Osteoblast (primary cell): ENCODE measurements around the gene MGA. TPM values are rescaled to one million over a fixed set of nuclear protein-coding genes. Genes with fewer than 3 reads are reported as not detected.
A peak's percentile ranks its signal among the peaks of the same experiment; 100 is the strongest.

ENCODE experiments used
- DNase-seq: peaks from one replicate; pipeline ENCODE4 v3.0.0; 2011; ENCODE audit warnings: low spot score, mixed read lengths; ENCODE audit not compliant: insufficient read length; ENCODE audit errors: missing footprints
- H2AFZ ChIP-seq: 2 replicates; pipeline ENCODE4 v1.6.0; 2011; ENCODE audit warnings: mild to moderate bottlenecking, low read length
- H3K27ac ChIP-seq: 2 replicates; pipeline ENCODE4 v1.5.1; 2011; ENCODE audit warnings: mild to moderate bottlenecking, low read depth, low read length, moderate library complexity
- H3K27me3 ChIP-seq: 2 replicates; pipeline ENCODE4 v1.6.0; 2012; ENCODE audit warnings: mild to moderate bottlenecking, control low read depth, inconsistent platforms, low read length, moderate library complexity; ENCODE audit not compliant: insufficient read depth
- H3K36me3 ChIP-seq: 2 replicates; pipeline ENCODE4 v1.5.1; 2011; ENCODE audit warnings: mild to moderate bottlenecking, low read length, control low read depth, moderate library complexity; ENCODE audit not compliant: insufficient read depth
- H3K4me1 ChIP-seq: 2 replicates; pipeline ENCODE4 v1.5.1; 2011; ENCODE audit warnings: mild to moderate bottlenecking, low read length, control low read depth, moderate library complexity; ENCODE audit not compliant: insufficient read depth
- H3K4me2 ChIP-seq: 2 replicates; pipeline ENCODE4 v1.6.0; 2011; ENCODE audit warnings: mild to moderate bottlenecking, low read length; ENCODE audit not compliant: insufficient read depth
- H3K4me3 ChIP-seq: fragments of 200-600 bp; sonication (generic); 3 replicates; pipeline ENCODE4 v1.5.1; 2012; ENCODE audit warnings: mild to moderate bottlenecking, low read length, inconsistent platforms; ENCODE audit not compliant: insufficient read depth
- H3K79me2 ChIP-seq: 2 replicates; pipeline ENCODE4 v1.6.0; 2012; ENCODE audit warnings: mild to moderate bottlenecking, low read length, control low read depth, inconsistent platforms; ENCODE audit not compliant: insufficient read depth
- H3K9me3 ChIP-seq: 2 replicates; pipeline ENCODE4 v1.5.1; 2011; ENCODE audit warnings: low read depth, low read length, control low read depth
- H4K20me1 ChIP-seq: 2 replicates; pipeline ENCODE4 v1.6.0; 2012; ENCODE audit warnings: mild to moderate bottlenecking, low read length, control low read depth; ENCODE audit not compliant: insufficient read depth
- CTCF ChIP-seq: IDR thresholded peaks from 2 replicates; pipeline ENCODE4 v1.5.1; 2011; ENCODE audit warnings: mild to moderate bottlenecking, low read depth, low read length, moderate library complexity; ENCODE audit errors: extremely low read depth
- total RNA-seq: library from RNA; depleted of rRNA; stranded (reverse); fragments of >200 nt; gene quantifications from 2 replicates; pipeline ENCODE4 v1.2.3, GENCODE V29; 2012

MGA gene
- total RNA-seq, 1 donor: 40.2 TPM

GRCh38 chr15:41810651-41811431 lies 150.6 kb downstream of the MGA start:
- H4K20me1 ChIP-seq: peaks cover 9% of the 10 kb centered on the region
- no peak overlapping the region for H3K27ac ChIP-seq
- peaks cover 38% of the 10 kb centered on the region for H3K36me3 ChIP-seq
- no peak overlapping the region for H2AFZ ChIP-seq
- H3K4me2 ChIP-seq: no peak overlapping the region
- DNase-seq: peak; percentile 66
- H3K4me3 ChIP-seq: no peak overlapping the region
- H3K79me2 ChIP-seq: peaks cover 18% of the 10 kb centered on the region
- TF ChIP-seq CTCF: no peak
- no peaks in the 10 kb centered on the region for H3K9me3 ChIP-seq
- H3K4me1 ChIP-seq: peaks cover 6% of the 10 kb centered on the region
- no peaks in the 10 kb centered on the region for H3K27me3 ChIP-seq

GRCh38 chr15:41811432-41812195 lies 151.4 kb downstream of the MGA start:
- H3K9me3 ChIP-seq: no peaks in the 10 kb centered on the region
- peaks cover 11% of the 10 kb centered on the region for H3K79me2 ChIP-seq
- no peak overlapping the region for H2AFZ ChIP-seq

GRCh38 chr15:41812820-41813375 lies 152.7 kb downstream of the MGA start:
- Histone ChIP-seq H4K20me1 (peaks cover 5% of the 10 kb centered on the region), H3K27ac (no peak overlapping the region), H3K36me3 (peaks cover 52% of the 10 kb centered on the region), H3K79me2 (peaks cover 7% of the 10 kb centered on the region), H3K4me3 (no peak overlapping the region), H3K9me3 (no peaks in the 10 kb centered on the region), H3K4me2 (no peak overlapping the region), H3K4me1 (peaks cover 6% of the 10 kb centered on the region), H2AFZ (no peak overlapping the region), H3K27me3 (no peaks in the 10 kb centered on the region)
- peak; percentile 57 for DNase-seq
- TF ChIP-seq CTCF: no peak

More at GRCh38 chr15:41811432-41812195, 151.4 kb downstream of the MGA start:
- TF ChIP-seq CTCF: peak; percentile 96
- no peak overlapping the region for H3K4me2 ChIP-seq
- peak; percentile 97 for DNase-seq
- H3K27ac ChIP-seq: no peak overlapping the region
- no peak overlapping the region for H3K4me3 ChIP-seq
- peaks cover 5% of the 10 kb centered on the region for H4K20me1 ChIP-seq
- peaks cover 6% of the 10 kb centered on the region for H3K4me1 ChIP-seq
- H3K36me3 ChIP-seq: peaks cover 40% of the 10 kb centered on the region
- H3K27me3 ChIP-seq: no peaks in the 10 kb centered on the region

- Histone ChIP-seq H3K36me3 (peaks cover 57% of the 10 kb centered on the region), H3K4me3 (no peak overlapping the region), H3K9me3 (no peaks in the 10 kb centered on the region), H3K4me2 (no peak overlapping the region), H3K27me3 (no peaks in the 10 kb centered on the region), H3K4me1 (peaks cover 6% of the 10 kb centered on the region), H3K27ac (no peak overlapping the region), H2AFZ (no peak overlapping the region), H3K79me2 (peaks cover 7% of the 10 kb centered on the region), H4K20me1 (peaks cover 5% of the 10 kb centered on the region)
- no peak for TF ChIP-seq CTCF
- no peak for DNase-seq
Measured at GRCh38 chr15:41813426-41813825, 153.2 kb downstream of the MGA start.
